Stomach (tissue), 4 donors: ENCODE measurements around the gene HACE1.

ENCODE experiments used
- CTCF ChIP-seq, 7 experiments: fragments of 450-650 bp in 4 of 7; fragments of 200-600 bp in 3 of 7; sonication (generic) in 3 of 7; IDR thresholded peaks; one replicate each; pipeline ENCODE4 v1.5.1; 2016 to 2019; ENCODE audit warnings: antibody characterized with exemption in 7 of 7, control low read depth in 2 of 7, mild to moderate bottlenecking in 1 of 7
- POLR2AphosphoS5 ChIP-seq, 3 donors: sonication (generic); formaldehyde crosslinking; IDR thresholded peaks; one replicate each; pipeline ENCODE4 v1.6.1; 2016; ENCODE audit warnings: antibody characterized with exemption in 3 of 3

DNA sequence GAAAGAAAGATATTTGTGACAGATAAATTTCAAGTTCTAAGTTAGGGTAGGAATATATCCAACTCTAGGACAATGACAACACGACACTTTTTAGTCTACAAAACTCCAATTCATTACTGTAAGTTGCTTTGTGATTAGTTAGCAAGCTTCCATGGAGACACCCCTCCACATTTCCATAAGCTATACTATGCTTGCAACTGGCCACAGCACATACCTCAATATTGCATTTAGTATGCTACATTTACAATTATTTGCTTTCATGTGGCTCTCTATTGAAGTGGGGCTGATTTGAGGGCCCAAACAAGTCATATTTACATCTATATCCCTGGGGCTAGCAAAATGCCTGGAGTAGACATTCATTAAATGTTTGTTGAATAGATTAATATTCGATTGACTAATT, 129.3 kb downstream of the HACE1 start:
- TF ChIP-seq POLR2AphosphoS5 (IDR thresholded peaks at IDR 0.05): no peak
- TF ChIP-seq CTCF (IDR thresholded peaks at IDR 0.05): no peak
